Measurements from ENCODE around the gene LSM3. TPM values are rescaled to one million over a fixed set of nuclear protein-coding genes. Genes with fewer than 3 reads are reported as not detected.
A peak's percentile ranks its signal among the peaks of the same experiment; 100 is the strongest.

LSM3 gene
- total and polyA plus RNA-seq, 9 of the 15 experiments (the other 6 are each of a cell fraction or from before 2014, with no cell fraction given): 33.8 to 203 (median 61.2) TPM

GRCh38 chr3:14138878-14139655, 39.5 kb upstream of the LSM3 start:
- POLR2A ChIA-PET: interaction anchor here (0.6 to 4.2 kb wide), 4 partner anchors 12 to 523 kb away, joined by 3 to 24 read pairs (median 3); partner anchors contain the start of genes CHCHD4 and TMEM43
- DNase-seq (ENCODE audit: extremely low read depth in 1 of 4, low spot score in 3 of 4): no peak

GRCh38 chr3:14139771-14140170, 38.8 kb upstream of the LSM3 start:
- in situ Hi-C loops (cut with MboI): no loop called here
- no peak for DNase-seq (ENCODE audit: extremely low read depth in 1 of 4, low spot score in 3 of 4)
- no peaks in the 10 kb centered on the region for H3K9me1 ChIP-seq (ENCODE audit: control insufficient read depth, insufficient read depth, low read length)
- no peak overlapping the region for H3K4me3 ChIP-seq
- no peak overlapping the region for H3K27ac ChIP-seq (ENCODE audit: extremely low read depth, low read depth, low read length)
- H3K79me2 ChIP-seq (ENCODE audit: control insufficient read depth, insufficient read depth, low read length): no peaks in the 10 kb centered on the region
- intact Hi-C loops (cut with micrococcal nuclease): no loop called here
- H3K9ac ChIP-seq (ENCODE audit: insufficient read depth in 1 of 2, low read depth in 2 of 2, low read length in 2 of 2): no peak overlapping the region
- no peak for TF ChIP-seq ZNF134 (CRISPR knock-in tag; conservative IDR thresholded peaks at IDR 0.05)
- no peak for TF ChIP-seq ZNF512 (tag; IDR thresholded peaks at IDR 0.05)
- no peak for TF ChIP-seq POLR3G (IDR thresholded peaks at IDR 0.05; ENCODE audit: extremely low read depth, insufficient read length, insufficient replicate concordance)
- TF ChIP-seq MIER1 (IDR thresholded peaks at IDR 0.05; ENCODE audit: low read depth): no peak
- TF ChIP-seq SRSF9 (IDR thresholded peaks at IDR 0.05; ENCODE audit: borderline replicate concordance, low read depth, low read length): no peak
- peak; percentile 75 for TF ChIP-seq CEBPG (CRISPR knock-in tag; IDR thresholded peaks at IDR 0.05)
- TF ChIP-seq CEBPG (tag; conservative IDR thresholded peaks at IDR 0.05 in 1 of 2, IDR thresholded peaks at IDR 0.05 in 1 of 2): no peak
- TF ChIP-seq TFE3 (CRISPR knock-in tag; IDR thresholded peaks at IDR 0.05): peak; percentile 22; the same call in 1 of the 2 replicates
- H3K4me2 ChIP-seq (ENCODE audit: insufficient read depth, low read length): no peak overlapping the region
- no TSS peak for BruUV-seq (replicated peaks)
- H3K36me3 ChIP-seq (ENCODE audit: control insufficient read depth, insufficient read depth, low read length): peaks cover 66% of the 10 kb centered on the region; the same call in 2 of the 3 replicates
- H2AFZ ChIP-seq (ENCODE audit: low read depth, low read length): no peak overlapping the region
- CTCF ChIA-PET (ENCODE audit: low intra/inter-chr PET ratio): no interaction called here
- H3K27me3 ChIP-seq (ENCODE audit: control insufficient read depth in 2 of 2, insufficient read depth in 2 of 2, low read length in 2 of 2): no peaks in the 10 kb centered on the region
- peaks cover 8 to 11% of the 10 kb centered on the region in 2 experiments for H3K4me1 ChIP-seq (replicated peaks in 1 of 2; ENCODE audit: control insufficient read depth in 2 of 2, insufficient read depth in 2 of 2, low read length in 2 of 2)
- no peaks in the 10 kb centered on the region for H4K20me1 ChIP-seq (replicated peaks; ENCODE audit: control insufficient read depth, insufficient read depth, low read length)
- WGBS (ENCODE audit: insufficient coverage, low coverage, missing lambda C conversion rate): 78% methylated on average over 5 of the region's 5 CpGs
- FAIRE-seq: no peak
- H3K9me3 ChIP-seq (replicated peaks; ENCODE audit: control insufficient read depth, insufficient read depth, low read depth, low read length): no peaks in the 10 kb centered on the region
- ATAC-seq: no peak
- POLR2A ChIA-PET: interaction anchor here (0.6 to 4.2 kb wide), 4 partner anchors 9 to 524 kb away, joined by 3 to 24 read pairs (median 4); partner anchors contain the start of genes CHCHD4 and TMEM43

More at GRCh38 chr3:14138878-14139655, 39.5 kb upstream of the LSM3 start:
- H3K4me2 ChIP-seq (ENCODE audit: insufficient read depth, low read length): no peak overlapping the region
- in situ Hi-C loops (cut with MboI): no loop called here
- intact Hi-C loops (cut with micrococcal nuclease): no loop called here
- CTCF ChIA-PET (ENCODE audit: low intra/inter-chr PET ratio): no interaction called here
- H3K27me3 ChIP-seq (ENCODE audit: control insufficient read depth in 2 of 2, insufficient read depth in 2 of 2, low read length in 2 of 2): no peaks in the 10 kb centered on the region
- H3K27ac ChIP-seq (ENCODE audit: extremely low read depth, low read depth, low read length): no peak overlapping the region
- H4K20me1 ChIP-seq (replicated peaks; ENCODE audit: control insufficient read depth, insufficient read depth, low read length): no peaks in the 10 kb centered on the region; the same call in 1 of the 2 replicates
- H3K36me3 ChIP-seq (ENCODE audit: control insufficient read depth, insufficient read depth, low read length): peaks cover 71% of the 10 kb centered on the region; the same call in 2 of the 3 replicates
- BruUV-seq (replicated peaks): no TSS peak
- peaks cover 3 to 5% of the 10 kb centered on the region in 2 experiments; a peak in 4 of 5 replicates for H3K4me1 ChIP-seq (replicated peaks in 1 of 2; ENCODE audit: control insufficient read depth in 2 of 2, insufficient read depth in 2 of 2, low read length in 2 of 2)
- TF ChIP-seq POLR3G (IDR thresholded peaks at IDR 0.05; ENCODE audit: extremely low read depth, insufficient read length, insufficient replicate concordance) (no peak), POLR2G (IDR thresholded peaks at IDR 0.05; ENCODE audit: low read depth, low read length) (peak; percentile 40; the same call in 1 of the 2 replicates), SNRNP70 (optimal IDR thresholded peaks at IDR 0.05; ENCODE audit: low read depth, low read length) (peak; percentile 37)
- FAIRE-seq: no peak
- H3K9me3 ChIP-seq (replicated peaks; ENCODE audit: control insufficient read depth, insufficient read depth, low read depth, low read length): no peaks in the 10 kb centered on the region
- no peaks in the 10 kb centered on the region for H3K79me2 ChIP-seq (ENCODE audit: control insufficient read depth, insufficient read depth, low read length)
- peak overlapping the region in 1 of 2 experiments; percentile 4; a peak in 1 of 4 replicates for H3K9ac ChIP-seq (ENCODE audit: insufficient read depth in 1 of 2, low read depth in 2 of 2, low read length in 2 of 2)
- no peak overlapping the region for H2AFZ ChIP-seq (ENCODE audit: low read depth, low read length)
- no peak for ATAC-seq
- no peak overlapping the region for H3K4me3 ChIP-seq
- WGBS (ENCODE audit: insufficient coverage, low coverage, missing lambda C conversion rate): 82% methylated on average over 14 of the region's 14 CpGs
- no peaks in the 10 kb centered on the region for H3K9me1 ChIP-seq (ENCODE audit: control insufficient read depth, insufficient read depth, low read length)

All from K562 (cell line).